Measurements from ENCODE around the gene NTNG1. TPM values are rescaled to one million over a fixed set of nuclear protein-coding genes. Genes with fewer than 3 reads are reported as not detected.

Gene NTNG1
- total RNA-seq, 1 experiment from 2014 or later: 4.4 TPM

GRCh38 chr1:107262467-107263286 is 121.8 kb downstream of the NTNG1 start:
- no peak for DNase-seq (ENCODE audit: low spot score)

GRCh38 chr1:107263291-107263915 is 122.6 kb downstream of the NTNG1 start:
- no peak for DNase-seq (ENCODE audit: low spot score)

- DNase-seq (ENCODE audit: low spot score): no peak
These were observed 123.2 kb downstream of the NTNG1 start for GRCh38 chr1:107264007-107264406.

GRCh38 chr1:107264561-107264960 is 123.7 kb downstream of the NTNG1 start:
- DNase-seq (ENCODE audit: low spot score): no peak

GRCh38 chr1:107267489-107267888 is 126.7 kb downstream of the NTNG1 start:
- DNase-seq (ENCODE audit: low spot score): no peak

- DNase-seq (ENCODE audit: low spot score): no peak
These were observed 131.5 kb downstream of the NTNG1 start for GRCh38 chr1:107272321-107272720.

GRCh38 chr1:107273515-107273914 is 132.7 kb downstream of the NTNG1 start:
- DNase-seq (ENCODE audit: low spot score): no peak

GRCh38 chr1:107274227-107274626 is 133.4 kb downstream of the NTNG1 start:
- no peak for DNase-seq (ENCODE audit: low spot score)

GRCh38 chr1:107276247-107276646 is 135.4 kb downstream of the NTNG1 start:
- no peak for DNase-seq (ENCODE audit: low spot score)

GRCh38 chr1:107277022-107277421 is 136.2 kb downstream of the NTNG1 start:
- DNase-seq (ENCODE audit: low spot score): peak; percentile 21

- DNase-seq (ENCODE audit: low spot score): no peak
These were observed 145.3 kb downstream of the NTNG1 start for GRCh38 chr1:107286125-107286524.

- no peak for DNase-seq (ENCODE audit: low spot score)
These were observed 151.1 kb downstream of the NTNG1 start for GRCh38 chr1:107291987-107292386.

- no peak for DNase-seq (ENCODE audit: low spot score)
These were observed 153.2 kb downstream of the NTNG1 start for GRCh38 chr1:107293901-107294613.

GRCh38 chr1:107294686-107295085 is 153.8 kb downstream of the NTNG1 start:
- DNase-seq (ENCODE audit: low spot score): no peak

- no peak for DNase-seq (ENCODE audit: low spot score)
These were observed 156.8 kb downstream of the NTNG1 start for GRCh38 chr1:107297681-107298080.

GRCh38 chr1:107298526-107298925 is 157.7 kb downstream of the NTNG1 start:
- DNase-seq (ENCODE audit: low spot score): no peak

- no peak for DNase-seq (ENCODE audit: low spot score)
These were observed 158.7 kb downstream of the NTNG1 start for GRCh38 chr1:107299521-107299920.

- no peak for DNase-seq (ENCODE audit: low spot score)
These were observed 169.1 kb downstream of the NTNG1 start for GRCh38 chr1:107309962-107310361.

- DNase-seq (ENCODE audit: low spot score): no peak
These were observed 174.8 kb downstream of the NTNG1 start for GRCh38 chr1:107315652-107316051.

GRCh38 chr1:107318932-107319331 is 178.1 kb downstream of the NTNG1 start:
- DNase-seq (ENCODE audit: low spot score): no peak

- no peak for DNase-seq (ENCODE audit: low spot score)
These were observed 182.9 kb downstream of the NTNG1 start for GRCh38 chr1:107323784-107324183.

GRCh38 chr1:107326824-107327445 is 186.1 kb downstream of the NTNG1 start:
- no peak for DNase-seq (ENCODE audit: low spot score)
